ENCODE measurements around the gene KRT14.
"Not testable (repeated sequence)": the region's sequence is repeated elsewhere in the genome, so short reads cannot be mapped to it uniquely, and the experiment has no call there.

KRT14 gene

GRCh38 chr17:41582061-41582968 lies 4.4 kb downstream of the KRT14 start:
- H3K4me3 ChIP-seq (ENCODE audit: low read depth, low read length); DNase-seq (ENCODE audit: low read depth): not testable (repeated sequence)

- H3K4me3 ChIP-seq (ENCODE audit: low read depth, low read length) = no peak overlapping the region
- no peak for DNase-seq (ENCODE audit: low read depth)
Observed at GRCh38 chr17:41581366-41582060, 5.2 kb downstream of the KRT14 start.

GRCh38 chr17:41580687-41581365 lies 5.9 kb downstream of the KRT14 start:
- DNase-seq (ENCODE audit: low read depth) = no peak
- no peak overlapping the region for H3K4me3 ChIP-seq (ENCODE audit: low read depth, low read length)

- no peak for DNase-seq (ENCODE audit: low read depth)
- H3K4me3 ChIP-seq (ENCODE audit: low read depth, low read length) = no peak overlapping the region
Observed at GRCh38 chr17:41580244-41580575, 6.5 kb downstream of the KRT14 start.

GRCh38 chr17:41579484-41580243 lies 7.0 kb downstream of the KRT14 start:
- peak; percentile 12 for DNase-seq (ENCODE audit: low read depth)
- H3K4me3 ChIP-seq (ENCODE audit: low read depth, low read length) = no peak overlapping the region

GRCh38 chr17:41578971-41579370 lies 7.7 kb downstream of the KRT14 start:
- DNase-seq (ENCODE audit: low read depth) = no peak
- no peak overlapping the region for H3K4me3 ChIP-seq (ENCODE audit: low read depth, low read length)

- no peak overlapping the region for H3K4me3 ChIP-seq (ENCODE audit: low read depth, low read length)
- no peak for DNase-seq (ENCODE audit: low read depth)
Observed at GRCh38 chr17:41578538-41578937, 8.2 kb downstream of the KRT14 start.

GRCh38 chr17:41576740-41577139 lies 10.0 kb downstream of the KRT14 start:
- not testable (repeated sequence) for DNase-seq (ENCODE audit: low read depth); H3K4me3 ChIP-seq (ENCODE audit: low read depth, low read length)

GRCh38 chr17:41575336-41575735 lies 11.4 kb downstream of the KRT14 start:
- no peak for DNase-seq (ENCODE audit: low read depth)
- H3K4me3 ChIP-seq (ENCODE audit: low read depth, low read length) = no peak overlapping the region

- DNase-seq (ENCODE audit: low read depth) = no peak
Observed at GRCh38 chr17:41571561-41572434, 14.9 kb downstream of the KRT14 start, which contains the start of gene KRT9. Gene KRT9 (minus strand): TSS chr17:41572059. CDS start chr17:41571992, 67 bp downstream.

GRCh38 chr17:41567317-41567716 lies 19.4 kb downstream of the KRT14 start:
- DNase-seq (ENCODE audit: low read depth) = no peak
- no peak overlapping the region for H3K4me3 ChIP-seq (ENCODE audit: low read depth, low read length)

More at GRCh38 chr17:41571561-41572434, 14.9 kb downstream of the KRT14 start, which contains the start of gene KRT9:
- H3K4me3 ChIP-seq (ENCODE audit: low read depth, low read length) = no peak within 1 kb of the TSS

GRCh38 chr17:41565338-41565737 lies 21.4 kb downstream of the KRT14 start:
- DNase-seq (ENCODE audit: low read depth) = no peak
- no peak overlapping the region for H3K4me3 ChIP-seq (ENCODE audit: low read depth, low read length)

GRCh38 chr17:41563607-41564170 lies 23.0 kb downstream of the KRT14 start:
- H3K4me3 ChIP-seq (ENCODE audit: low read depth, low read length) = no peak overlapping the region
- DNase-seq (ENCODE audit: low read depth) = no peak

- H3K4me3 ChIP-seq (ENCODE audit: low read depth, low read length) = no peak overlapping the region
- no peak for DNase-seq (ENCODE audit: low read depth)
Observed at GRCh38 chr17:41561554-41561953, 25.1 kb downstream of the KRT14 start.

- DNase-seq (ENCODE audit: low read depth) = peak; percentile 25
- H3K4me3 ChIP-seq (ENCODE audit: low read depth, low read length) = no peak overlapping the region
Observed at GRCh38 chr17:41559548-41559947, 27.1 kb downstream of the KRT14 start.

GRCh38 chr17:41556931-41557330 lies 29.8 kb downstream of the KRT14 start:
- no peak for DNase-seq (ENCODE audit: low read depth)
- H3K4me3 ChIP-seq (ENCODE audit: low read depth, low read length) = no peak overlapping the region

GRCh38 chr17:41556306-41556705 lies 30.4 kb downstream of the KRT14 start:
- no peak for DNase-seq (ENCODE audit: low read depth)
- no peak overlapping the region for H3K4me3 ChIP-seq (ENCODE audit: low read depth, low read length)

All from skeletal muscle cell (primary cell).